ENCODE results near the gene NF1. TPM values are rescaled to one million over a fixed set of nuclear protein-coding genes. Genes with fewer than 3 reads are reported as not detected.

The NF1 gene
- total RNA-seq, 6 experiments from 2014 or later: 45.0 to 62.6 (median 54.0) TPM

- Mint-ChIP-seq H3K4me1 (ENCODE audit: low read depth) (no peaks in the 10 kb centered on the region; the same call in 1 of the 2 replicates), H3K4me3 (no peak within 1 kb of the TSS; the same call in 1 of the 2 replicates), H3K9me3 (no peaks in the 10 kb centered on the region), H3K27me3 (ENCODE audit: insufficient read depth) (peaks cover 2% of the 10 kb centered on the region; the same call in 1 of the 2 replicates), H3K36me3 (ENCODE audit: low read depth) (peaks cover 25% of the 10 kb centered on the region), H3K27ac (no peak within 1 kb of the TSS)
- no peak for TF ChIP-seq CTCF (IDR thresholded peaks at IDR 0.05)
- no peak for DNase-seq
Measured at GRCh38 chr17:31297090-31297489, 202.3 kb downstream of the NF1 start, which contains the start of gene OMG. TSS of gene OMG (minus strand) at chr17:31297239. CDS start at chr17:31296331, 908 bp downstream.

GRCh38 chr17:31299624-31300023, 204.8 kb downstream of the NF1 start:
- H3K27ac Mint-ChIP-seq: no peak overlapping the region
- H3K36me3 Mint-ChIP-seq (ENCODE audit: low read depth): peaks cover 25% of the 10 kb centered on the region
- DNase-seq: no peak
- H3K9me3 Mint-ChIP-seq: no peaks in the 10 kb centered on the region; the same call in 1 of the 2 replicates
- no peak overlapping the region for H3K4me3 Mint-ChIP-seq
- TF ChIP-seq CTCF (IDR thresholded peaks at IDR 0.05): no peak
- no peaks in the 10 kb centered on the region; the same call in 1 of the 2 replicates for H3K27me3 Mint-ChIP-seq (ENCODE audit: insufficient read depth)
- no peaks in the 10 kb centered on the region for H3K4me1 Mint-ChIP-seq (ENCODE audit: low read depth)

- peaks cover 10% of the 10 kb centered on the region; the same call in 1 of the 2 replicates for H3K4me1 Mint-ChIP-seq (ENCODE audit: low read depth)
- no peak overlapping the region for H3K27ac Mint-ChIP-seq
- no peak for DNase-seq
- no peaks in the 10 kb centered on the region for H3K27me3 Mint-ChIP-seq (ENCODE audit: insufficient read depth)
- no peak for TF ChIP-seq CTCF (IDR thresholded peaks at IDR 0.05)
- no peaks in the 10 kb centered on the region; the same call in 1 of the 2 replicates for H3K9me3 Mint-ChIP-seq
- H3K4me3 Mint-ChIP-seq: no peak overlapping the region
- H3K36me3 Mint-ChIP-seq (ENCODE audit: low read depth): peaks cover 38% of the 10 kb centered on the region
Measured at GRCh38 chr17:31307640-31308039, 212.9 kb downstream of the NF1 start.

- Mint-ChIP-seq H3K27ac (no peak overlapping the region), H3K36me3 (ENCODE audit: low read depth) (peaks cover 38% of the 10 kb centered on the region), H3K4me3 (no peak overlapping the region), H3K9me3 (no peaks in the 10 kb centered on the region; the same call in 1 of the 2 replicates), H3K4me1 (ENCODE audit: low read depth) (peaks cover 15% of the 10 kb centered on the region), H3K27me3 (ENCODE audit: insufficient read depth) (no peaks in the 10 kb centered on the region)
- TF ChIP-seq CTCF (IDR thresholded peaks at IDR 0.05): no peak
- DNase-seq: no peak
Measured at GRCh38 chr17:31308372-31309334, 213.9 kb downstream of the NF1 start.

- H3K4me3 Mint-ChIP-seq: no peak overlapping the region
- peaks cover 24% of the 10 kb centered on the region for H3K4me1 Mint-ChIP-seq (ENCODE audit: low read depth)
- H3K27ac Mint-ChIP-seq: no peak overlapping the region
- H3K36me3 Mint-ChIP-seq (ENCODE audit: low read depth): peaks cover 32% of the 10 kb centered on the region
- DNase-seq: no peak
- no peaks in the 10 kb centered on the region for H3K27me3 Mint-ChIP-seq (ENCODE audit: insufficient read depth)
- TF ChIP-seq CTCF (IDR thresholded peaks at IDR 0.05): no peak
- no peaks in the 10 kb centered on the region for H3K9me3 Mint-ChIP-seq
Measured at GRCh38 chr17:31309556-31309955, 214.8 kb downstream of the NF1 start.
